Measurements from ENCODE around the gene SLC25A10. TPM values are rescaled to one million over a fixed set of nuclear protein-coding genes. Genes with fewer than 3 reads are reported as not detected.

SLC25A10 gene
- total and polyA plus RNA-seq, 5 donors from 2014 or later: 2.5 to 4.3 (median 3.4) TPM

Other genes starting within 250 kb of the SLC25A10 start
- 1,684 TPM for gene ACTG1, start 199.5 kb upstream of the SLC25A10 start, total RNA-seq
- 1,000 to 10,000 TPM; 1,881 to 2,724 (median 2,486) TPM for gene ACTG1, start 199.5 kb upstream of the SLC25A10 start, polyA plus RNA-seq
- 0.74 TPM for gene FSCN2, start 183.9 kb upstream of the SLC25A10 start, total RNA-seq
- under 1 TPM in 1 of 4 donors, not detected in 3; 0.17 TPM for gene FSCN2, start 183.9 kb upstream of the SLC25A10 start, polyA plus RNA-seq
- gene FAAP100, start 159.9 kb upstream of the SLC25A10 start, total RNA-seq: 28.1 TPM
- 10 to 100 TPM in 2 of 4 donors, 1 to 10 TPM in 2; 8.2 to 13.0 (median 10.4) TPM for gene FAAP100, start 159.9 kb upstream of the SLC25A10 start, polyA plus RNA-seq
- 103 TPM for gene NPLOC4, start 75.2 kb upstream of the SLC25A10 start, total RNA-seq
- 10 to 100 TPM; 48.6 to 53.1 (median 51.0) TPM for gene NPLOC4, start 75.2 kb upstream of the SLC25A10 start, polyA plus RNA-seq
- gene TSPAN10, start 75.1 kb upstream of the SLC25A10 start, total RNA-seq: not detected
- under 1 TPM in 3 of 4 donors, not detected in 1; 0.21 to 0.70 (median 0.24) TPM for gene TSPAN10, start 75.1 kb upstream of the SLC25A10 start, polyA plus RNA-seq
- 0.67 TPM for gene PDE6G, start 55.7 kb upstream of the SLC25A10 start, total RNA-seq
- gene PDE6G, start 55.7 kb upstream of the SLC25A10 start, polyA plus RNA-seq: 1 to 10 TPM in 2 of 4 donors, under 1 TPM in 1, not detected in 1; 0.94 to 1.4 (median 1.1) TPM
- 37.7 TPM for gene OXLD1, start 45.7 kb upstream of the SLC25A10 start, total RNA-seq
- 100 to 1,000 TPM in 1 of 4 donors, 10 to 100 TPM in 3; 78.4 to 108 (median 84.2) TPM for gene OXLD1, start 45.7 kb upstream of the SLC25A10 start, polyA plus RNA-seq
- gene CCDC137, start 45.5 kb upstream of the SLC25A10 start, total RNA-seq: 30.4 TPM
- gene CCDC137, start 45.5 kb upstream of the SLC25A10 start, polyA plus RNA-seq: 10 to 100 TPM; 10.2 to 14.3 (median 12.0) TPM
- 34.7 TPM for gene ARL16, start 28.5 kb upstream of the SLC25A10 start, total RNA-seq
- gene ARL16, start 28.5 kb upstream of the SLC25A10 start, polyA plus RNA-seq: 10 to 100 TPM; 24.7 to 27.7 (median 26.3) TPM
- gene HGS, start 28.3 kb upstream of the SLC25A10 start, total RNA-seq: 148 TPM
- gene HGS, start 28.3 kb upstream of the SLC25A10 start, polyA plus RNA-seq: 10 to 100 TPM; 23.4 to 30.5 (median 27.7) TPM
- 18.5 TPM for gene MRPL12, start 8.9 kb upstream of the SLC25A10 start, total RNA-seq
- gene MRPL12, start 8.9 kb upstream of the SLC25A10 start, polyA plus RNA-seq: 10 to 100 TPM; 45.1 to 49.2 (median 47.2) TPM
- gene GCGR, start 91.9 kb downstream of the SLC25A10 start, total RNA-seq: not detected
- gene GCGR, start 91.9 kb downstream of the SLC25A10 start, polyA plus RNA-seq: not detected
- 59.9 TPM for gene MCRIP1, start 121.0 kb downstream of the SLC25A10 start, total RNA-seq
- gene MCRIP1, start 121.0 kb downstream of the SLC25A10 start, polyA plus RNA-seq: 10 to 100 TPM; 58.1 to 93.2 (median 77.1) TPM
- gene PPP1R27, start 122.8 kb downstream of the SLC25A10 start, total RNA-seq: not detected
- gene PPP1R27, start 122.8 kb downstream of the SLC25A10 start, polyA plus RNA-seq: not detected
- gene P4HB, start 148.3 kb downstream of the SLC25A10 start, total RNA-seq: 231 TPM
- 100 to 1,000 TPM; 186 to 216 (median 207) TPM for gene P4HB, start 148.3 kb downstream of the SLC25A10 start, polyA plus RNA-seq
- 578 TPM for gene ARHGDIA, start 159.1 kb downstream of the SLC25A10 start, total RNA-seq
- gene ARHGDIA, start 159.1 kb downstream of the SLC25A10 start, polyA plus RNA-seq: 100 to 1,000 TPM in 2 of 4 donors, 10 to 100 TPM in 2; 91.4 to 141 (median 99.4) TPM
- gene ALYREF, start 179.3 kb downstream of the SLC25A10 start, total RNA-seq: 90.9 TPM
- gene ALYREF, start 179.3 kb downstream of the SLC25A10 start, polyA plus RNA-seq: 10 to 100 TPM; 24.8 to 57.6 (median 39.6) TPM
- 44.4 TPM for gene ANAPC11, start 179.4 kb downstream of the SLC25A10 start, total RNA-seq
- gene ANAPC11, start 179.4 kb downstream of the SLC25A10 start, polyA plus RNA-seq: 100 to 1,000 TPM; 262 to 331 (median 290) TPM
- gene NPB, start 190.0 kb downstream of the SLC25A10 start, total RNA-seq: not detected
- gene NPB, start 190.0 kb downstream of the SLC25A10 start, polyA plus RNA-seq: under 1 TPM in 1 of 4 donors, not detected in 3; 0.10 TPM
- 28.6 TPM for gene PCYT2, start 199.1 kb downstream of the SLC25A10 start, total RNA-seq
- 10 to 100 TPM; 25.6 to 30.9 (median 26.8) TPM for gene PCYT2, start 199.1 kb downstream of the SLC25A10 start, polyA plus RNA-seq
- 78.1 TPM for gene SIRT7, start 205.9 kb downstream of the SLC25A10 start, total RNA-seq
- gene SIRT7, start 205.9 kb downstream of the SLC25A10 start, polyA plus RNA-seq: 10 to 100 TPM; 35.9 to 43.8 (median 41.7) TPM
- gene MAFG, start 215.5 kb downstream of the SLC25A10 start, total RNA-seq: 14.3 TPM
- gene MAFG, start 215.5 kb downstream of the SLC25A10 start, polyA plus RNA-seq: 1 to 10 TPM; 2.2 to 3.0 (median 2.6) TPM
- 1.1 TPM for gene PYCR1, start 225.0 kb downstream of the SLC25A10 start, total RNA-seq
- 1 to 10 TPM in 2 of 4 donors, under 1 TPM in 2; 0.54 to 2.2 (median 1.1) TPM for gene PYCR1, start 225.0 kb downstream of the SLC25A10 start, polyA plus RNA-seq
- gene MYADML2, start 234.9 kb downstream of the SLC25A10 start, total RNA-seq: not detected
- gene MYADML2, start 234.9 kb downstream of the SLC25A10 start, polyA plus RNA-seq: not detected
- not detected for gene NOTUM, start 248.9 kb downstream of the SLC25A10 start, total RNA-seq
- under 1 TPM in 2 of 4 donors, not detected in 2; 0.09 to 0.17 TPM for gene NOTUM, start 248.9 kb downstream of the SLC25A10 start, polyA plus RNA-seq

Measured in CD4-positive, CD25-positive, alpha-beta regulatory T cell (primary cell).